Lung (tissue), 12 donors: Measurements from ENCODE around the gene ARHGAP10. TPM values are rescaled to one million over a fixed set of nuclear protein-coding genes. Genes with fewer than 3 reads are reported as not detected.

Source experiments
- ATAC-seq: fragments of 200-7000 bp; cut with Tn5 transposase; one replicate; pipeline ENCODE4 v1.9.1; 2020; ENCODE audit warnings: moderate number of reproducible peaks; ENCODE audit not compliant: insufficient read depth, low FRiP score
- DNase-seq, 3 donors: peaks; one replicate each; pipeline ENCODE4 v3.0.0-alpha.2; 2013 to 2017
- H3K27ac ChIP-seq, 2 donors: one replicate each; pipeline ENCODE4 v1.5.1; 2013; ENCODE audit warnings: mild to moderate bottlenecking in 2 of 2, moderate library complexity in 2 of 2, control low read depth in 1 of 2, inconsistent platforms in 1 of 2, low read depth in 1 of 2, low read length in 1 of 2
- H3K27me3 ChIP-seq, 3 donors: one replicate each; pipeline ENCODE4 v1.5.1; 2013; ENCODE audit warnings: low read length in 2 of 3; ENCODE audit not compliant: control insufficient read depth in 3 of 3, insufficient read depth in 3 of 3
- H3K36me3 ChIP-seq, 4 donors: one replicate each; pipeline ENCODE4 v1.5.1; 2013; ENCODE audit warnings: low read length in 4 of 4, mild to moderate bottlenecking in 1 of 4, moderate library complexity in 1 of 4; ENCODE audit not compliant: control insufficient read depth in 4 of 4, insufficient read depth in 4 of 4
- H3K4me1 ChIP-seq, 5 donors: one replicate each; pipeline ENCODE4 v1.5.1; 2013; ENCODE audit warnings: low read length in 5 of 5, mild to moderate bottlenecking in 2 of 5, moderate library complexity in 1 of 5; ENCODE audit not compliant: control insufficient read depth in 5 of 5, insufficient read depth in 5 of 5
- H3K4me3 ChIP-seq: one replicate; pipeline ENCODE4 v1.5.1; 2013; ENCODE audit warnings: mild to moderate bottlenecking, control low read depth, moderate library complexity
- H3K9ac ChIP-seq, 2 donors: one replicate each; pipeline ENCODE4 v1.5.1; 2013; ENCODE audit warnings: low read length in 2 of 2, control low read depth in 1 of 2; ENCODE audit not compliant: insufficient read depth in 1 of 2
- H3K9me3 ChIP-seq, 4 donors: one replicate each; pipeline ENCODE4 v1.5.1; 2013; ENCODE audit warnings: low read length in 3 of 4, mild to moderate bottlenecking in 1 of 4, moderate library complexity in 1 of 4; ENCODE audit not compliant: control insufficient read depth in 4 of 4, insufficient read depth in 3 of 4
- WGBS, 2 donors: extraction: QIAGEN DNeasy Blood & Tissue Kit; methylation state at CpG; one replicate each; pipeline ENCODE4 v1.1.7; 2013; 5-methylcytosine and 5-hydroxymethylcytosine counted together
- polyA plus RNA-seq, 2 donors: library from polyadenylated mRNA; stranded (reverse); fragments of 200-250 nt; gene quantifications; one replicate each; pipeline ENCODE4 v1.2.1, GENCODE V29; 2013
- total RNA-seq, 2 donors: library from RNA; depleted of rRNA in 1 of 2; stranded (reverse); fragments of >200 nt in 1 of 2; gene quantifications; one replicate each; pipeline ENCODE4 v1.2.1, GENCODE V29; 2014 to 2021
- TF ChIP-seq, protein P1 (sequence below): IDR thresholded peaks from 2 replicates; pipeline ENCODE4 v1.5.1; 2012; ENCODE audit warnings: mild to moderate bottlenecking; ENCODE audit errors: control extremely low read depth, extremely low read depth
- donor health status: control.
- donor health status: control.
- donor health status: Bipolar disorder and iron deficiency.
- donor health status: healthy.
- donor health status: DM: yes; HTN: yes; CAD: no.

Gene ARHGAP10
- total and polyA plus RNA-seq, 4 donors = 9.1 to 25.0 (median 17.5) TPM

- ATAC-seq (no peak), DNase-seq (no peak)
- TF ChIP-seq, protein P1, sequence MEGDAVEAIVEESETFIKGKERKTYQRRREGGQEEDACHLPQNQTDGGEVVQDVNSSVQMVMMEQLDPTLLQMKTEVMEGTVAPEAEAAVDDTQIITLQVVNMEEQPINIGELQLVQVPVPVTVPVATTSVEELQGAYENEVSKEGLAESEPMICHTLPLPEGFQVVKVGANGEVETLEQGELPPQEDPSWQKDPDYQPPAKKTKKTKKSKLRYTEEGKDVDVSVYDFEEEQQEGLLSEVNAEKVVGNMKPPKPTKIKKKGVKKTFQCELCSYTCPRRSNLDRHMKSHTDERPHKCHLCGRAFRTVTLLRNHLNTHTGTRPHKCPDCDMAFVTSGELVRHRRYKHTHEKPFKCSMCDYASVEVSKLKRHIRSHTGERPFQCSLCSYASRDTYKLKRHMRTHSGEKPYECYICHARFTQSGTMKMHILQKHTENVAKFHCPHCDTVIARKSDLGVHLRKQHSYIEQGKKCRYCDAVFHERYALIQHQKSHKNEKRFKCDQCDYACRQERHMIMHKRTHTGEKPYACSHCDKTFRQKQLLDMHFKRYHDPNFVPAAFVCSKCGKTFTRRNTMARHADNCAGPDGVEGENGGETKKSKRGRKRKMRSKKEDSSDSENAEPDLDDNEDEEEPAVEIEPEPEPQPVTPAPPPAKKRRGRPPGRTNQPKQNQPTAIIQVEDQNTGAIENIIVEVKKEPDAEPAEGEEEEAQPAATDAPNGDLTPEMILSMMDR = no peak
- Histone ChIP-seq H3K27me3 (no peaks in the 10 kb centered on the region), H3K36me3 (peaks cover 2 to 18% (median 4%) of the 10 kb centered on the region in 4 donors), H3K9me3 (no peaks in the 10 kb centered on the region), H3K27ac (no peak overlapping the region), H3K4me1 (peaks cover 0 to 4% (median 0%) of the 10 kb centered on the region in 5 donors), H3K9ac (no peak overlapping the region), H3K4me3 (no peak overlapping the region)
- 92% methylated on average over 10 of the region's 10 CpGs for WGBS, 2 donors
Measured at GRCh38 chr4:147944670-147945260, 212.9 kb downstream of the ARHGAP10 start.

GRCh38 chr4:147948336-147948735, 216.4 kb downstream of the ARHGAP10 start:
- no peak for DNase-seq
- Histone ChIP-seq H3K27ac (no peak overlapping the region), H3K27me3 (no peaks in the 10 kb centered on the region), H3K36me3 (peaks cover 0 to 25% (median 2%) of the 10 kb centered on the region in 4 donors), H3K9ac (no peak overlapping the region), H3K9me3 (peaks cover 0 to 4% (median 0%) of the 10 kb centered on the region in 4 donors), H3K4me3 (no peak overlapping the region), H3K4me1 (no peaks in the 10 kb centered on the region)
- WGBS, 2 donors = 81 to 87% methylated on average over 5 of the region's 5 CpGs
- TF ChIP-seq, protein P1 = no peak
- ATAC-seq = no peak

GRCh38 chr4:147950261-147950660, 218.4 kb downstream of the ARHGAP10 start:
- H3K4me3 ChIP-seq = no peak overlapping the region
- TF ChIP-seq, protein P1 = no peak
- H3K9ac ChIP-seq = no peak overlapping the region
- DNase-seq (no peak), ATAC-seq (no peak)
- peaks cover 0 to 21% (median 2%) of the 10 kb centered on the region in 4 donors for H3K36me3 ChIP-seq
- WGBS, 2 donors = 100% methylated on average over 1 of the region's 1 CpG
- no peak overlapping the region for H3K27ac ChIP-seq
- H3K27me3 ChIP-seq = no peaks in the 10 kb centered on the region
- H3K4me1 ChIP-seq = no peaks in the 10 kb centered on the region
- H3K9me3 ChIP-seq = peaks cover 0 to 4% (median 0%) of the 10 kb centered on the region in 4 donors

- Histone ChIP-seq H3K4me3 (no peak overlapping the region), H3K36me3 (peaks cover 0 to 18% (median 2%) of the 10 kb centered on the region in 4 donors), H3K27ac (no peak overlapping the region), H3K9me3 (peaks cover 0 to 4% (median 0%) of the 10 kb centered on the region in 4 donors), H3K9ac (no peak overlapping the region), H3K27me3 (no peaks in the 10 kb centered on the region), H3K4me1 (no peaks in the 10 kb centered on the region)
- ATAC-seq (no peak), DNase-seq (no peak)
- WGBS, 2 donors = 24 to 49% methylated on average over 2 of the region's 2 CpGs
- TF ChIP-seq, protein P1 = no peak
Measured at GRCh38 chr4:147950841-147951240, 219.0 kb downstream of the ARHGAP10 start.
